AG20443 (cell line): ENCODE measurements around the gene IL37.

Experiments
- DNase-seq: peaks from one replicate; pipeline ENCODE4 v3.0.0; 2012; ENCODE audit warnings: low spot score, mixed read lengths

Gene IL37, protein sequence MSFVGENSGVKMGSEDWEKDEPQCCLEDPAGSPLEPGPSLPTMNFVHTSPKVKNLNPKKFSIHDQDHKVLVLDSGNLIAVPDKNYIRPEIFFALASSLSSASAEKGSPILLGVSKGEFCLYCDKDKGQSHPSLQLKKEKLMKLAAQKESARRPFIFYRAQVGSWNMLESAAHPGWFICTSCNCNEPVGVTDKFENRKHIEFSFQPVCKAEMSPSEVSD

DNA sequence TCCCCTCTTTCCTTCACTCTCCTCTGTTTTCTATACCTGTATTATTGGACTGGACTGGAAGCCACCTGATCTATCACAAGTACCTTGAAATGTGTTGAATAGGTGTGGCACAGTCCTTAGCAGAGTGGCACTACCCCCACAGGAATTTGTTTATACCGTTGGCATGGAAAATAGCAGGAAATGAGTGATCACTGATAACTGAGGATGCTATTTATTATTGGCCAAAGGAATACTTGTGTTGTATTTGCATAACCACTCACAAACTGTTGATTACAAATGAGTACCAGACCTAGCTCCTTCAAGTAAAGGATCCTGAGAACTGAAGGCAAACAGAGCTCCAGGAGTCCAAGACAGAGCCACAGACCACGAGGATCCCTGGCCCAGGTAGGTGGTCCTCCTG is at the start of gene IL37:
Gene IL37 (plus strand): TSS at position 301 of the 400 bp plus-strand sequence. CDS start 1,848 bp downstream, outside the sequence.
- DNase-seq = no peak

DNA sequence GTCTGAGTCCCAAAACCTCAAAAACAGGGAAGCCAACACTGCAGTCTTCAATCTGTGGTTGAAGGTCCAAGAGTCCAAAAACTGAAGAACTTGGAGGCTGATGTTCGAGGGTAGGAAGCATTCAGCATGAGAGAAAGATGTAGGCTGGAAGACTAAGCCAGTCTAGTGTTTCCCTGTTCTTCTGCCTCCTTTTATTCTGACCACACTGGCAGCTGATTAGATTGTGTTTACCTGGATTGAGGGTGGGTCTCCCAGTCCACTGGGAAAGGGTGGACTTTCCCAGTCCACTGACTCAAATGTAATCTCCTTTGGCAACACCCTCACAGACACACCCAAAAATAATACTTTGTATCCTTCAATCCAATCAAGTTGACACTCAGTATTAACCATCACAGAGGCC is 46.9 kb upstream of the IL37 start:
- DNase-seq = no peak

DNA sequence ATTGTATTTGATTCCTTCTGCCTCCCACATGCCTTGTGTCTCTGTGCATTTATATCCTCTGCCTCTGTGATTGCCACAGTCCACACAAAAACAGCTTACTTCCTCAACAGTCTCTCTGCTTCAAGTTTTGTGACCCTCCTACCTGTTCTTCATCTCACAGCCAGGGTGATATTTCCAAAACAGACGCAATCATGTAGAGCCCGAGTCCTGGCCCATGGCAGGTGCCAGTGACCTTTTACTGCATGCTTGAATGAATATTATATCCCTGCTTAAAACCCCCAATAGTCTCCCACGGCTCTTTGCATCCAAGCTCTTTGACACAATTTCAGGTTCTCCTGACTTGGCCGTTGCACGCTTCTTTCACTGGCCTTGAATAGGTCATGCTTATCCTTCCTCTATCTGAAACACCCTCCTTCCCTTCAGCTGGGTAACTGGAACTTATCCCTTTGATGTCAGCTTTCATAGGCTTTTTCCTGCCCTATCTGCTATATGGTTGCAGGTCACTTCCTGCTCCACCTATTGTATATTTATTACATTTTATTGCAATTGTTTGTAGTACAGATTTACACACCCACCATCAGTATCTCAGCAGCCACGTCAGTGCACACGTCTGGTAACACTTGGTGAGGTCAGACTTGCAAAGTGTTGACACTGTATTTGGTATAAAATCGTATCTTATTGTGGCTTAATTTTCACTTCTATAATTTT is 44.7 kb upstream of the IL37 start:
- DNase-seq = no peak

DNA sequence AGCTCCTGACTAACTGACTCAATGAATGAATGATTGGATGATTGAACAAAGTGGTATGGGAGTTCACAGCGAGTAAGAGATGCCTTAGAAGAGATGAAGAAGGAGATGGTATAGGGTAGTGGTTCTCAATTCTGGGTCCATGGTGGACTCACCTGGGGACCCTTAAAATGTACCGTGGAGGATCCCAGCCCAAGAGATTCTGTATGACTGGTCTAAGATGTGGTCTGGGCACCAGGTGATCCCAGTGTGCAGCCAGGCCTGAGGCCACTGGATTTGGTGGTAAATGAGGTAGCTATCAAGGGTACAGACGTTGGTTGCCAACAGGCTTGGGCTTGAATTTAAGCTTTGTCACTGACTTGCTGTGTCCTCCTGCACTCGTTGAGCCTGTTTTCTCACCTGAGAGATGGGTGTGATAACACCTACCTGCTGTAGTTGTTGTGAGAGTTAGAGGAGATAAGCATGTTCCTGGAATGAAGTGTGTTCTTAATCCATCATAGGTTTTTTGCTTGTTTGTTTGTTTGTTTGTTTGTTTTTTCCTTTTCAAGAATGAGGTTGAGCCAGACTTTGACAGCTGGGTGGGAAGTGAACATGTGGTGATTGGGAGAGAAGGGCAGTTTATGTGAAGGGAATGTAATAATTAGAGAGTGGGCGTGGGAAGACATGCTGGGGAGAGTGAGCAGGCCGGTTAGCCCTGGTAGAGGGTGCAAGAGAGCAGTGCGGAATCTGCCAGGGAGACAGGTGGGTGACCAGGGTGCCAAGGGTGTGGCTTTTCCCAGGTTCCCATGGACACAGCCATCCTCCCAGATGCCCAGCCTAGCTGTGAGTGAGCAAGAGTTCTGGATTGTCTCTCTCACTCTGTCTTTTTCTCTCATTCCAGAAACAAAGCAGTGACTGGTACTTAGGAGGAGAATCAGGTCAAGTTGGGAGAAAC is 43.0 kb upstream of the IL37 start:
- DNase-seq = no peak

DNA sequence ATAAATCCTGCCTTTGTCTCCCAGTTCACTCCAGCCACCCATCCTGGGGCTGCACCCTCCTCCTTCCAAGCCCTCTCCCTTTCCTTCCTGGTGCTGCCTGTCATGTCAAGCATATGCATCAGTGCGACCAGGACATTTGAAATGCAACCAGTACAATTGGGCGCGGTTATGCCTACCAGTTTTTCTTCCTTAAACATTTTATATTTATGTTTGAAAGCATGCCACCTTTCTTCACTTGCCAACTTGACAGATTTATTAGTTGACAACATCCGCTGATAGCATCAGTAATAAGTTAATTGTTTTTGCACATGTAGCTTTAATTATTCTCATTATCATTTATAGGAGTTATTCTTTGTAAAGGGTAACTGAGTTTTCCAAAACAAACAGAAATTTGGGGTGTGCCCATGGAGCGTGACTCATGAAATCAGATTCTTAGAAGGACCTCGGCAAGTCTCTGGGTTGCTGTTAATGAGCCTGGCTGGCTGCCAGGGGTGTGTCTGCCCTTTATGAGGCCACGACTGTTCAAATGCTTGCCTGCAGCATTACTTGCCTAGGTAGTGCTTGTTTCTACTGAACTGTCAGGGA is 41.6 kb upstream of the IL37 start:
- peak; percentile 73 for DNase-seq

DNA sequence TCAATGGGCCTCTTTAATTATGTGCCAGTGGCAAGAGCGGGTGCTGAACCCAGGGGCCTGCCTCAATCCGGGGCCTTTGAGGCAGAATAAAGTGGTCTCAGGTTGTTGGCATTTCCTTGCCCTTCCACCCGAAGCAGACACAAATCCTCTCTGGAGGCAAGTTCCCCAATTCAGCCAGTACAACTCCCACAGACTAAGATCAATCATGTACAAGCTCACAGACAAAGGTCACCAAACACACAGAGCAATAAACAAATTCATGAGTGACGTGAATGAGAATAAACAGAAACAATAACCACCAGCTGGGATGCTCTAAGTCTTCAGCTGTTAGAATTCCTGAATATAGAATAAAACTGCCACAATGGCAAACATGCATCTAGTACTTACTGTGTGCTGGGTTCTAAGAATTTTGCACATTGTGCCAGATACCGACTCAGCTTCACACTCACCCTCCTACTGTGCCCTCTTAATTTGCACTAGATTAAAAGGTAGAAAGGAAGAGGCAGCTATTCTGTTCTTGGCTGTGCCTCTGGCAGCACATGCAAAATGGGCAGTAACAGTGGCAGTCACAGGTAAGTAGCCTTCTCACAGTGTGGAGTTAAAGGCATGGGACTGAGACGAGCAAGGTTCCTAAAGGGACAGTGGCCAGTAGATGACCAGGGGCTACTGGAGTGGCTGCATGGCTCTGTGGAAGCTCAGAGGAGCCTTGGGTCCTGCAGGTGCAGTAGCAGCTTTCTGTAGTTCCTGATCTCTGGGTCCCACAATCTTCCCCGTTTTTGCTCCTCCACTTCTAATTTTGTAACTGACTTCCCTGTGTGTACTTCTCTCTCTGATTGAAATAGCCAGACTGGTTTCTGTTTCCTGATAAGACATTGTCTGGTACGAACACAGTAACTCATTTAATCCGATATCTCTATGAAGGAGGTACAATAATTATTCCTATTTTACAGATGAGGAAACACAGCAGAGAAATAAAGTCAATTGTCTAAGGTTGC is 39.8 kb upstream of the IL37 start:
- DNase-seq = no peak

DNA sequence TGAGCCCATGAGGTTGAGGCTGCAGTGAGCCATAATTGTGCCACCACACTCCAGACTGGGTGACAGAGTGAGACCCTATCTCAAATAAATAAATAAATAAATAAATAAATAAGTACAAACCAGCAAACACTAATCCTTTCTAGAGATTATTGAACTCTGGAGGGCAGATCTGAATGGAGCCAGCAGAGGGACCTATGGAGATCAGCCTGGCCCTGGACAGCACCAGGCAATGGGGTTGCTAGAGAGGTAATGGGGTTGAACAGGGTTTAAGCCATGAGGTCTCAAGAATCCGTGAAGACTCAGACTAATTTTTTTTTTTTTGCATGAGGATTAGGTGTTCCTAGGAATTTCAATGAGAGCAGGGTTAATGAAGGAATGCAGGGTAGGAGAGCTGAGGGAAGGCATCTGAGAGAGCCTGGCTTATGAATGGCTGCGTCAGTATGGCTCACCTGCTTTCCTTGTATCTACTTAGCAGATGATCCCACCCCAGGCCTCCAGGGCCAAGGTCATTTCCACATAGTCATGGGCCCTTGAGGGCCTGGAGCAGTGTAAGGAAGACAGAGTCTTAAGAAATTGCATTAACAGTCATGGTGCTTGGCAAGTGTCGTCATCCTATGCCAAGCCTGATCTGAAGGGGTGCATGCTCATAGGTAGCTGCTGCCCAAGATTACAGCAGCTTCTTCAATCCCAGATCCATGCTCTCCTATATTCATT is 34.6 kb upstream of the IL37 start:
- no peak for DNase-seq

DNA sequence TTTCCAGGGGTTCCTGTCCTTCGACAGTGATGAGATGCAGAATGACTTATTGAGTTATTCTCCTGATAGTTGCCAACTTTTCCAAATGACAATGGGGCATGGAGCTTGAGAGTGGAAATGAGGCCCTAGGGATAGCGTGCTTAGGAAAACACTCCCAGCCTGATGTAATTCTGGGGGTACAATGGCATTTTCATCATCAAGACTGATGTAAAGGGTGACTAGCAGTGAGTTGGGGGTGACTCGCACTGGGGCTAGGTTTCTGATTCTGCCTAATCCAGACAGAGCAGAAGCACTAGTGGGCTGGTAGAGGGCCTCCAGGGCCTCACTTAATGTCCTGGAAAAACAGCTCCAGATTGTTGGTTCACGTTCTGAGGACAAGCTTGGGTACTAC is 34.0 kb upstream of the IL37 start:
- no peak for DNase-seq

DNA sequence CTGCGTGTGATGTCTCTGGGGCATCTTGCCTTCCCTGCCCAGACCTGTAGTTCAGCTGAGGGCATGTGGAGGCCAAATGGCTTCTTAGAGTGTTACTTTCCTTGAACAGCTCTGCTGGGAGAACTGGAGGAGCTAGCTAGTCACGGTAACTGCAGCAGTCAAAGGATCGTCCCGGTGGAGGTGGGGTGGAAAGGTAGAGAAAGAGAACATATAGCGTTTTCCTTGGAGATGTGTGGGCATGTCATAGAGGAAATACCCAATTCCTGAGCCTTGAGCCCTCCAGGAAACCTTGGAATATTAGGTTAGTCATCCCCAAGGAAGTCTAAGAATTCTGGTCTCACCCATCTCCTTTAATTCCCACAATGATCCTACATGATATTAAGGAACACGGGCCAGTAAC is 33.5 kb upstream of the IL37 start:
- no peak for DNase-seq

DNA sequence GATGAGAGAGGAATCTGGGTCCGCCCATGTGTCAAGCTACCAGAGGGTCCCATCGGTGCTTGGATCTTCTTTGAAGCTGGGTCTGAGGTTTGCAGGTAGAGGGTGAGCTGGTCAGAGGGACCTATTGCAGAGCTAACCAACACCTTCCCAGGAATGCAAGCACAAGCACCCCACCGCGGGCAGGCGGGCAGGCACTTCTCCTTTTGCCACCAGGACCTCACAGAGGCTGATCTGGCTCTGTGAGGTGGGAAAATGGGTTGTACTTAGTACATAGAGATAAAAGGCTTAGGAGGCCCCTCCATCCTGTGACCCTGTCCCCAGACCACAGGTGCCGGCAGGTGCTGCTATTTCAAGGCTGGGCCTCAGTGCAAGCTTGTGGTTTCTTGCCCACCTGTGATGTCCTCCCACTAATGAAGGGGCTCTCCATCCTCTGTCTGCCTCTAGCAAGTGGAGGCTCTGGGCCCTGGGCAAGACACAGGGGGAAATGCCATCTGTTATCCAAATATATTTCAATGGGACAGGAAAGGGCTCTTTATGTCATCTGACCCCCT is 31.4 kb upstream of the IL37 start:
- no peak for DNase-seq

DNA sequence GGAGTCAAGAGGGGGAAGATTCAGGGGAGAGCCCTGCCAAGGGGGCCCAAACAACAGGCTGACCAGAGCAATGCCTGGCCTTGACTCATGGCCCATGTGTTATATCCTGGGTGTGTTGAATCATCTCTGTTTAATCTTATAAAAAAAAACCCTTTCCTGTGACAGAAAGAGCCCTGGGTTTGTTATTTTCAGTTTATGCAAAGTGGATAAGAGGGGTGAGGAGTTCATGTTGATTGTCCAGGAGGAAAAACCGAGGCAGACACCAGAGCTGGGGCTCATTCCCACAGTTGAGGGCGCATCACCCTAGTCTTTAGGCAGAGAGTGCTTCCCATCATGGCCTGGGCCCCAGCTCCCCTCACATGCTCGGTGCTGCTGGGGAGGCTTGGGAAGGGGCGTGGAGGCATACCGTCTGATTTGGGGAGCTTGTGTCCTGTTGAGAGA is 30.9 kb upstream of the IL37 start:
- DNase-seq = peak; percentile 48

DNA sequence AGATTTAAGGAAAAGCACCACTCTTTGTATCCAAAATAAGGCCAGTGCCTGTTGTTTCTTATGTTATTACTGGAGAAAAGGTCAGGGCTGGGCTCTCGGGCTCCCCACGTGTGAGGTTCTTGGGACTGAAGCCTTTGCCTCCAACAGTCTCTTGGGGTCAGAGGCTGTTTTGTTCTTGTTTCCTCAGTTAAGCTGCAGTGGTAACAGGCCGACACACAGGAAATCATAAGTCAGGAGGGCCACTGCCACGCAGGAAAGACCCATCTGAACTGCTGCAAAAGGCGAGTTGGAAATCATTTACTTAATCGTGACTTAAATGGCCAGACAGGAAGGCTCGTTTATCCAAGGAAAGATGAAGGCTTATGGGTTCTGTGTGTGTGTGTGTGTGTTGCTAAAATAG is 30.3 kb upstream of the IL37 start:
- DNase-seq = no peak

DNA sequence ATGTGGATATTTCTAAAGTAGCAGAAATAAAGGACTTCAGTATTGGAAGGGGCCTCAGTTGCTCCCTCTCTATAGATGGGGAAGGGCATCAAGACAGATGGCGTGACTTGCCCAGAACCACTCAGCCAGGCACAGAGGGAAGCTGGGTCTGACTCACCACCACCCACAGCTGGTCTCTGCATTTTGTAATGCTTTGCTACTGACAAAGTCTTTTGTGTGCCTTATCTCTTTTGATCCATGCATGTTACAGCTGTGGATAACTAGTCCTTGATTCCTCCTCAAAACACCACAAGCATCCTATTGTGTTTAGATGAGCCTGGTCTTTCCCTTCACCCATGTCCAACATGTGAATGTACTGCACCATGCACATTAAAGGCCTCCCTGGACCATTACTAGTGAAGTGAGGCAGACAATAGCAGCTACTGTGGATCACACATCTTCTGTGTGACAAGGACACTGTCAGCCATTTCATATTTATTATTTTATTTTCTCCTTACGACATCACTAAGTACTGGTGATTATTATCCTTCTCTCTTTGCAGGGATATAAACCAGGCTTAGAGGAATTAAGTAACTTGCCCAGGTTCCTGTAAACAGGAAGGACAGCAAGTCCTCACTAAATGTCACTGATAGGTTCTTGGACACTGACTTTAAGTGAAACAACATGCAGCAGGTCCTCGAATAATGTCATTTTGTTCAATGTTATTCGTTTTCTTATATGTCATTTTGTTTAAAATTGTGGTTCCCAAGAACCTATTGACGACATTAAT is 29.6 kb upstream of the IL37 start:
- DNase-seq = peak; percentile 80

DNA sequence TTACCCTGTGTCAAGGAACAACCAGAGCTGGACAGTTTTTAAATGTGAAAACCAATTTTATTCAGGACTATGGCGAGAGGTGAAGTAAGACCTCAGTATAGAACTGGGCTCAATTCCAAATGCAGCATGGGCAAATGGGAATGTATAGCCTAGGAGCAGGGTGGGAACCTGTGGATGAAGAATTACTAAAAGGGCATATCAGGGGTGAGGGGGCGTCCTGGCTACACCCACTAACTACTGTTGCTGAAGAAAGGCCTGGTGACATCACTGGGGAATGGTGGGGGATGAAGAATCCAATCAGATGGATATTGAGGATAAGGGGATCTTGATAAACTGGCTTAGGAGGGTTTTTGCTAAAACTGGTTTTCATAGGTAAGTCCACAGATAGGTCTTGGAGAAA is 27.3 kb upstream of the IL37 start:
- DNase-seq = no peak

DNA sequence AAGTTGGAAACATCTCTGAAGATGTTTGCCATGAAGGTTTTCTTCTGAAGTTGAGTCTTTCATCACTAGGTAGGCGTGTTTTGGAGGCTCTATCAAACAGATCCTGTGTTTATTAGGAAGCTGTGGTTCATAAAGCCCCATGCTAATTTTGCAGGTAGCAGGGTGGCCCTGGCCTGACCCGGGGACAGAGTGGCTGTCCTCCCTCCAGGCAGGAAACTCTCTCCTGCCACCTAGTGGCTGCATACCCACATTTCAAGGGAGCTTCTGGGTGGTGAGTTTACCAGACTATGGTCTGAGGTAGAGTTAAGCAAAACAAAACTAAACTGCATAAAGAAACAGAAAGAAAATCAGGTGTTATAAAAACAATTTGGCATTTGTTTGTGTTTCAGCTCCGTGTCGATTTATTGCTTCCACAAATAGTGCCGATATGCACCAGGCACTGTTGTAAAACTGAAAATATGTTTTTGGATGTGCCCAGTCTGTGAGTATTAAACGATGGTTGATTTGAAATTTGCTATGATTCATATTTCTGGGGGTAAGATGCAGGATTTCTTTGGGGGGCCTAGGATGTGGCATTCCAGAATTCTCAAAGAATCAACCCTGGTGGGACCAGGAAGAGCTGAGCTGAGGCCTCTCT is 26.0 kb upstream of the IL37 start:
- peak; percentile 72 for DNase-seq

DNA sequence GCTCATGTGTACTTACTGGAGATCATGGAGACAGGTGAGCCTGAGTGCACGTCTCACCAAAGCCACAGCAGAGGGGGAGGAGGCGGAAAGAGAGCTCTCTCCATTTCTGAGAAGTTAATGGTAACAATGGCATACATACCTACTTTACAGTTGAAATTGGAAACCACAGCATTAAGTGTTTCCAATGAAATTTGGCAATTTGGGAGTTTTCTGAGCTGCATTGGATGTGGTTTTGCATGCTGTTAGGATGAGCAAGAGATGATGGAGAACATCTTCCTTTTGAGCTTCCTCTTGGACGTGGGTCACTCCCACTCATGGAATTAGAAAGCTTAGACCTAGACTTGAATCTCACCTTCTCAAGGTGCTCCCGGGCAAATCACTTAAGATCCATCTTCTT is 25.5 kb upstream of the IL37 start:
- DNase-seq = no peak

DNA sequence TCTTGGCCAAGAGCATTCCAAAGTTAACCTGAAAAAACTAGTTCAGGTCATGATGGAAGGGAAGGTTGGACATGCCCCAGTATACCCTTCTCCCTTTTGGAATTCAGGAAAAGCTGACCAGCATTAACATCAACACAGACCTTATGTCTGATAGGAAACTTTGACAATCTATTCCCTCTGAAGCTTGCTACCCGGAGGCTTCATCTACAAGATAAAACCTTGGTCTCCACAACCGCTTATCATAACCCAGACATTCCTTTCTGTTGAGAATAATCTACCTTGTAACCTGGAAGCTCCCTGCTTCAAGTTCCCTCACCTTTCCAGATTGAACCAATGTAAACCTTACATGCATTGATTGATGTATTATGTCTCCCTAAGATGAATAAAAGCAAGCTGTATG is 24.7 kb upstream of the IL37 start:
- DNase-seq = no peak

DNA sequence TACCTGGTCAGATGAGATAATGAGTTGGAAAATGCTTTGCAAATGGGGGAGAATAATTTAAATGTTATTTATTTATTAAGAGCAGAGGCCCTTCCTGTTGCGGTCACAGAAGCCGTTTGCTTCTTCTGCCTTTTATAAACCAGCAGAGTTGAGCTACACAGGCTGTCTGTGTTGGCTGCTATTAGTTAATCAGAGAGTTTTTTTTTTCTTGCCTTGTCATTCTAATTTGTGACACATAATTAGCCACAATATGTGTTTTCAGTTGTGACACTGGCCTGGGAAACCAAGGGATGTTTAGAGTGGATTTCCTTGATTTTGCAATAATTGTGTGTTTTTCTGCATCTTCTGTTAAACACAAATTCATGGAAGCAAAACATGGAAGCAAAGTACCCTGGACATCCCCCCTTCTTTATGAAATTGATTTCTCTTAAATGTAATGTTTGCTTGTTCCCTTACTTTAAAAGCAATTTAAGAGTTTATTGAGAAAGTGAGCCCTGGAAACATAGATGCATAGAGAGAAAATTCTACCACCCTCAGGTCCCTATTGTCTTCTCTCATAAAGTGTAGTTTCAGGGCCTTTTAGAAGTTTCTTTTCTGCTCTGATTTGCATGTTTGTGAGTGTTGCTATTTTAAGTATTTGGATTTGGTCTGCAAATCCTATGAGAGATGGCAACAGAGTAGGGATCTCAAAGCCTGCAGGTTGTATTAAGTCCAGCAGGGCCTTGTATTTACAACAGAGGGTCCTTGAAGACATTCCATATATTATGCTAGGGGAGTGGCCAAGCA is 22.8 kb upstream of the IL37 start:
- DNase-seq = no peak
